Uterus (tissue), 4 donors: ENCODE data around the gene DDX39A. TPM values are rescaled to one million over a fixed set of nuclear protein-coding genes. Genes with fewer than 3 reads are reported as not detected.

Experiments
- DNase-seq, 2 donors: peaks; one replicate each; pipeline ENCODE4 v3.0.0-alpha.2; 2019 to 2020
- H3K27ac ChIP-seq, 2 donors: fragments of 200-600 bp; sonication (generic); 1 replicate in 1 of 2; 2 replicates in 1 of 2; pipeline ENCODE4 v1.5.1; 2016 to 2018
- H3K27me3 ChIP-seq, 2 donors: fragments of 200-600 bp; sonication (generic); one replicate each; pipeline ENCODE4 v1.5.1; 2018 to 2019; ENCODE audit warnings: control low read depth in 1 of 2
- H3K36me3 ChIP-seq, 2 donors: fragments of 200-600 bp; sonication (generic); one replicate each; pipeline ENCODE4 v1.5.1; 2019; ENCODE audit warnings: control low read depth in 1 of 2
- H3K4me1 ChIP-seq, 2 donors: fragments of 200-600 bp; sonication (generic); one replicate each; pipeline ENCODE4 v1.5.1; 2018 to 2019; ENCODE audit warnings: control low read depth in 1 of 2
- H3K4me3 ChIP-seq, 2 donors: fragments of 200-600 bp; sonication (generic); 1 replicate in 1 of 2; 2 replicates in 1 of 2; pipeline ENCODE4 v1.5.1; 2018 to 2019; ENCODE audit warnings: mild to moderate bottlenecking in 1 of 2
- H3K9me3 ChIP-seq, 2 donors: fragments of 200-600 bp; sonication (generic); one replicate each; pipeline ENCODE4 v1.5.1; 2019; ENCODE audit warnings: control low read depth in 1 of 2
- POLR2A ChIP-seq, 2 donors: fragments of 450-650 bp; IDR thresholded peaks; one replicate each; pipeline ENCODE4 v1.6.1; 2016; ENCODE audit warnings: antibody characterized with exemption in 2 of 2, mild to moderate bottlenecking in 1 of 2, moderate library complexity in 1 of 2
- intact Hi-C: fragments of 100-400 bp; cut with DNase I; formaldehyde crosslinking; loops from one replicate; pipeline ENCODE4 v1.15.1; 2023; ENCODE audit warnings: low total_unique reads
- total RNA-seq, 4 donors: library from RNA; depleted of rRNA in 3 of 4; stranded (reverse); fragments of >200 nt in 3 of 4; gene quantifications; one replicate each; pipeline versions ENCODE4 v1.1.0 to v1.2.4, GENCODE V29; 2014 to 2023
- TF ChIP-seq, protein P1 (sequence below), 4 experiments: fragments of 200-600 bp in 2 of 4; fragments of 450-650 bp in 2 of 4; sonication (generic) in 2 of 4; IDR thresholded peaks; one replicate each; pipeline ENCODE4 v1.5.1; 2016 to 2019; ENCODE audit warnings: antibody characterized with exemption in 4 of 4, mild to moderate bottlenecking in 2 of 4, moderate library complexity in 1 of 4
- donor health status: DM: yes; HTN: yes; CAD: no.

The DDX39A gene
- total RNA-seq, 4 donors from 2014 or later: 41.3 to 91.2 (median 52.8) TPM

DNA sequence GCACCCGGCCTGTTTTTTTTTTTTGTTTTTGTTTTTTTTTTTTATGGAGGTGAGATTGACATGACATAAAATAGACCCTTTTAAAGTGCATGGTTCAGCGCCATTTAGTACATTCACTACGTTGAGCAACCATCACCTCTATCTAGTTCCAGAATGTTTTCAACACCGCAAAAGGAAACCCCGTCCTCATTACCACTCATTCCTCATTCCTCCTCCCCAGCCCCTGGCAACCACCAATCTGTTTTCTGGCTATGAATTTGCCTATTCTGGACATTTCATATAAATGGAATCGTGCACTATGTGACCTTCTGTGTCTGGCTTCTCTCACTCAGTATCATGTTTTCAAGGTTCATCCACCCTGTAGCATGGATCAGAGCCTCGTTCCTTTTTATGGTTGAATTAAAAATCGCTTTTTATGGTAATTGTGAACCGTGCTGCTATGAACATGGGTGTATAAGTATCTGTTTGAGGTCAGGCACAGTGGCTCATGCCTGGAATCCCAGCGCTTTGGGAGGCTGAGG, 47.8 kb downstream of the DDX39A start:
- peak; percentile 65 to 91 for DNase-seq
- no peak overlapping the region for H3K4me3 ChIP-seq
- H3K9me3 ChIP-seq: no peaks in the 10 kb centered on the region
- intact Hi-C loops: no loop called here
- no peaks in the 10 kb centered on the region for H3K36me3 ChIP-seq
- H3K27me3 ChIP-seq: no peaks in the 10 kb centered on the region
- H3K4me1 ChIP-seq: peaks cover 9 to 17% of the 10 kb centered on the region in 2 donors
- H3K27ac ChIP-seq: peak overlapping the region; percentile 85 to 97
- no peak for TF ChIP-seq POLR2A (IDR thresholded peaks at IDR 0.05)
- TF ChIP-seq, protein P1, sequence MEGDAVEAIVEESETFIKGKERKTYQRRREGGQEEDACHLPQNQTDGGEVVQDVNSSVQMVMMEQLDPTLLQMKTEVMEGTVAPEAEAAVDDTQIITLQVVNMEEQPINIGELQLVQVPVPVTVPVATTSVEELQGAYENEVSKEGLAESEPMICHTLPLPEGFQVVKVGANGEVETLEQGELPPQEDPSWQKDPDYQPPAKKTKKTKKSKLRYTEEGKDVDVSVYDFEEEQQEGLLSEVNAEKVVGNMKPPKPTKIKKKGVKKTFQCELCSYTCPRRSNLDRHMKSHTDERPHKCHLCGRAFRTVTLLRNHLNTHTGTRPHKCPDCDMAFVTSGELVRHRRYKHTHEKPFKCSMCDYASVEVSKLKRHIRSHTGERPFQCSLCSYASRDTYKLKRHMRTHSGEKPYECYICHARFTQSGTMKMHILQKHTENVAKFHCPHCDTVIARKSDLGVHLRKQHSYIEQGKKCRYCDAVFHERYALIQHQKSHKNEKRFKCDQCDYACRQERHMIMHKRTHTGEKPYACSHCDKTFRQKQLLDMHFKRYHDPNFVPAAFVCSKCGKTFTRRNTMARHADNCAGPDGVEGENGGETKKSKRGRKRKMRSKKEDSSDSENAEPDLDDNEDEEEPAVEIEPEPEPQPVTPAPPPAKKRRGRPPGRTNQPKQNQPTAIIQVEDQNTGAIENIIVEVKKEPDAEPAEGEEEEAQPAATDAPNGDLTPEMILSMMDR (IDR thresholded peaks at IDR 0.05): no peak

DNA sequence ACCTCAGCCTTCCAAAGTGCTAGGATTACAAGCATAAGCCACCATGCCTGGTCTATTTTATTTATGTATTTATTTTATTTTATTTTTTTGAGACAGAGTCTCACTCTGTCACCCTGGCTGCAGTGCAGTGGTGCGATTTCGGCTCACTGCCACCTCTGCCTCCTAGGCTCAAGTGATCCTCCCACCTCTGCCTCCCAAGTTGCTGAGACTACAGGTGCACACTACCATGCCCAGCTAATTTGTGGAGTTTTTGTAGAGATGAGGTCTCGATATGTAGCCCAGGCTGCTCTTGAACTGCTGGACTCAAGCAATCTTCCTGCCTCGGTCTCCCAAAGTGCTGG, 48.2 kb downstream of the DDX39A start:
- peak in 1 of 2 donors; percentile 34 for DNase-seq
- Histone ChIP-seq H3K4me1 (peaks cover 9 to 14% of the 10 kb centered on the region in 2 donors), H3K27ac (peak overlapping the region; percentile 85 to 97)

DNA sequence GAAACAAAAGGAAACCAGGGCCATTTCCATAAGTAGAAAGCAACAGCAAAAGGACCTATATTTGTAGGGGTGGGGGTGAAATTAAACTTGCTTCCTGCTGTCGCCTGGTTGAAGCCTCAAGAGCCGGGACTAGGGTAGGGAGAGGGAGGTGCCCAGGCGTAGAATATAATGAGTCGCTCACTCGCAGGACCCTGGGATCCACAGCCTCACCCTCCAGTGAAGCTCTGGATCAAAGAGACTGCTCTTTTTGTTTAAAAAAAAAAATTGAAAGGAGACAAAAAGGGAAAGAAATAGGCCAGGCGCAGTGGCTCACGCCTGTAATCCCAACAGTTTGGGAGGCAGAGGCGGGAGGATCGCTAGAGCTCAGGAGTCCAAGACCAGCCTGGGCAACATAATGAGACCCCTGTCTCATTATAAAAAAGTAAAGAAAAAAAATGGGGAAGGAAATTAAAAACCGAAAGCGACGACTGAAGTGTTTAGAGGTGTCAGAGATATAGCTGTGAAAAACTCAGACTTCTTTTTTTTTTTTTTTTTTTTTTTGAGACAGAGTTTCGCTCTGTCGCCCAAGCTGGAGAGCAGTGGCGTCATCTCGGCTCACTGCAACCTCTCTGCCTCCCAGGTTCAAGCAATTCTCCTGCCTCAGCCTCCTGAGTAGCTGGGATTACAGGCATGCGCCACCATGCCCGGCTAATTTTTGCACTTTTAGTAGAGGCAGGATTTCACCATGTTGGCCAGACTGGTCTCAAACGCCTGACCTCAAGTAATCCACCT, 48.8 kb downstream of the DDX39A start:
- no peak for DNase-seq
- H3K27ac ChIP-seq: peak overlapping the region; percentile 85 to 97
- H3K4me1 ChIP-seq: peaks cover 9% of the 10 kb centered on the region in 2 donors
- no peaks in the 10 kb centered on the region for H3K27me3 ChIP-seq
- H3K9me3 ChIP-seq: no peaks in the 10 kb centered on the region
- H3K36me3 ChIP-seq: no peaks in the 10 kb centered on the region
- TF ChIP-seq POLR2A (IDR thresholded peaks at IDR 0.05): no peak
- TF ChIP-seq, protein P1 (IDR thresholded peaks at IDR 0.05): no peak
- intact Hi-C loops: no loop called here
- H3K4me3 ChIP-seq: no peak overlapping the region

More for the DNA sequence above, 48.2 kb downstream of the DDX39A start:
- TF ChIP-seq POLR2A (IDR thresholded peaks at IDR 0.05): no peak
- TF ChIP-seq, protein P1 (IDR thresholded peaks at IDR 0.05): no peak
- H3K36me3 ChIP-seq: no peaks in the 10 kb centered on the region
- no peaks in the 10 kb centered on the region for H3K27me3 ChIP-seq
- intact Hi-C loops: no loop called here
- no peaks in the 10 kb centered on the region for H3K9me3 ChIP-seq
- no peak overlapping the region for H3K4me3 ChIP-seq

DNA sequence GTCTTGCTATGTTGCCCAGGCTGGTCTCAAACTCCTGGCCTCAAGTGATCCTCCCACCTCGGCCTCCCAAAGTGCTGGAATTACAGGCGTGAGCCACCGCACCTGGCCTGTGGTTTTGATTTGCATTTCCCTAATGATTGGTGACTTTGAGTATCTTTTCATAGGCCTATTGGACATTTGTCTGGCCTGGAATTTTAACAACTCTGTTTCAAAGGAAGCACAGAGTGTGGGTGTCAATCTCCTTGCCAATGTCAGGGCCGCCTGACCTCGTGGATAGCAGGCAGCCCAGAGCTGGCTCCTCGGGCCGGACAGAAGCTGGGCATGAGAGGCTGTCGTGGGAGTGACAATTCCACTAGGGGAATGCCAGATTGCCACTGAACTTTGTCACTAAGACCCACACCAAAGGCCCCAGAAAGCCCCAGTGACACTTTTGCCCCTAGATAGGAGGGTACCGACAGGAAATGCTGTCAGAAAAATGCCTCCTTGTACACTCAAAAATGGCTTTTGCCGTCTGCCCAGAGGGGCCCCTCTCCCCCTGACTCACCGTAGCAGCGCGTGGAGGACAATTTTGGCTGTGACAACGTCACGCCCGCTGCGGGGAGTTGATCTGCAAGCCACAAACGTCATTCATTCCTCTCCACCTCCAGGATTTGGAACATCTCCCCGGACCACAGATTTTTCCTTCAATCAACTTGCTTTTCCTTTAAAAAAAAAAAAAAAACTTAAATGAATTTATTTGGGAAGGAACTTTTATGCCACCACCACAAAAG, 49.6 kb downstream of the DDX39A start:
- intact Hi-C loops: no loop called here
- peak; percentile 59 to 62 for DNase-seq

More for the DNA sequence above, 49.6 kb downstream of the DDX39A start:
- no peaks in the 10 kb centered on the region for H3K36me3 ChIP-seq
- no peak overlapping the region for H3K4me3 ChIP-seq
- H3K9me3 ChIP-seq: no peaks in the 10 kb centered on the region
- no peaks in the 10 kb centered on the region for H3K27me3 ChIP-seq
- peaks cover 3 to 9% of the 10 kb centered on the region in 2 donors for H3K4me1 ChIP-seq
- H3K27ac ChIP-seq: peak overlapping the region; percentile 85 to 97
- TF ChIP-seq, protein P1 (IDR thresholded peaks at IDR 0.05): no peak
- TF ChIP-seq POLR2A (IDR thresholded peaks at IDR 0.05): no peak
